Measurements from ENCODE around the gene TBC1D25. TPM values are rescaled to one million over a fixed set of nuclear protein-coding genes. Genes with fewer than 3 reads are reported as not detected.
"Not testable (repeated sequence)": the region's sequence is repeated elsewhere in the genome, so short reads cannot be mapped to it uniquely, and the experiment has no call there.

Gene TBC1D25
- total RNA-seq, 1 donor from 2014 or later = 18.9 TPM

DNA sequence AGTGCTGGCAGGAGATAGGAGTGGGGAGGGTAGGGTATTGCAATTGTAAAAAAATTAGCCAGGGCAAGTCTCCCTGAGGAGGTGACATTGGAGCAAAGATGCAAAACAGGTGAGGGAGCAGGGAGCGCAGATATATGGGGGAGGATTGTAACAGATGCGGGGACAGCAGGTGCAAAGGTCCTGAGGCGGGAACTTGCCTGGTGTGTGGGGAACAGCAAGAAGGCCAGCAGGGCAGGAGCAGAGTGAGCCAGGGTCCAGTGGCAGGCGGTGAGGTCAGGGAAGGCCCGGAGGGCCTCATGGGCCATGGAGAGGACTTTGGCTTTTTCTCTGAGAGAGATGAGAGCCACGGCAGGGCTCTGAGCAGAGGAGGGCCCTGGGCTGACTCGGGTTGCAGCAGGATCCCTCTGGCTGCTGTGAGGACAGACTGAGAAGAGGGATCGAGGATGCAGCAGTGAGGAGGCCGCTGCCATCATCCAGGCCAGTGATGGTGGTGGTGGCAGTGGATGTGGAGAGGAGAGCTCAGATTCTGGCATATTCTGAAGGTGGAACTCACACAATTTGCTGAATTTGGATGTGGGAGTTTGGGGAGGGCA lies 24.6 kb upstream of the TBC1D25 start:
- Mint-ChIP-seq H3K9me3 (ENCODE audit: low read depth) (peaks cover 5% of the 10 kb centered on the region), H3K36me3 (ENCODE audit: low read depth) (peaks cover 2% of the 10 kb centered on the region), H3K27me3 (ENCODE audit: low read depth) (no peaks in the 10 kb centered on the region), H3K4me1 (ENCODE audit: low read depth) (peaks cover 1% of the 10 kb centered on the region), H3K27ac (ENCODE audit: unreplicated experiment) (no peak overlapping the region), H3K4me3 (ENCODE audit: unreplicated experiment) (no peak overlapping the region)
- TF ChIP-seq, protein P1, sequence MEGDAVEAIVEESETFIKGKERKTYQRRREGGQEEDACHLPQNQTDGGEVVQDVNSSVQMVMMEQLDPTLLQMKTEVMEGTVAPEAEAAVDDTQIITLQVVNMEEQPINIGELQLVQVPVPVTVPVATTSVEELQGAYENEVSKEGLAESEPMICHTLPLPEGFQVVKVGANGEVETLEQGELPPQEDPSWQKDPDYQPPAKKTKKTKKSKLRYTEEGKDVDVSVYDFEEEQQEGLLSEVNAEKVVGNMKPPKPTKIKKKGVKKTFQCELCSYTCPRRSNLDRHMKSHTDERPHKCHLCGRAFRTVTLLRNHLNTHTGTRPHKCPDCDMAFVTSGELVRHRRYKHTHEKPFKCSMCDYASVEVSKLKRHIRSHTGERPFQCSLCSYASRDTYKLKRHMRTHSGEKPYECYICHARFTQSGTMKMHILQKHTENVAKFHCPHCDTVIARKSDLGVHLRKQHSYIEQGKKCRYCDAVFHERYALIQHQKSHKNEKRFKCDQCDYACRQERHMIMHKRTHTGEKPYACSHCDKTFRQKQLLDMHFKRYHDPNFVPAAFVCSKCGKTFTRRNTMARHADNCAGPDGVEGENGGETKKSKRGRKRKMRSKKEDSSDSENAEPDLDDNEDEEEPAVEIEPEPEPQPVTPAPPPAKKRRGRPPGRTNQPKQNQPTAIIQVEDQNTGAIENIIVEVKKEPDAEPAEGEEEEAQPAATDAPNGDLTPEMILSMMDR (IDR thresholded peaks at IDR 0.05) = no peak
- no peak for DNase-seq (ENCODE audit: low spot score)

DNA sequence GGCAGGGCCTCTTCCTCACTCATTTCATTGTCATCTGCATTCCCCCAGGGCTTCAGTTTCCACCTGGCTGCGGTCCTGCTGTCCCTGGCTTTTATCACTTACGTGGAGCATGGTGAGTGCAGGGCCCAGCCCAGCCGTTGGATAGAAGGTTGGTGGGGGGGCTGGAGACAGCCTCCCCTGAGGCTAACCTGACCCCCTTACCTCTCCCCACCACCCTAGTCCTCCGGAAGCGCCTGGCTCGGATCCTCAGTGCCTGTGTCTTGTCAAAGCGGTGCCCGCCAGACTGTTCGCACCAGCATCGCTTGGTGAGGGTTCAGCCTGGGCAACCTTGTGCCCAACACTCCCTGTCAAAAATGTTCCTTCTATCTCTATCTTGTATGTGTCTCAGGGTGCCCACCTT lies 23.7 kb upstream of the TBC1D25 start:
- DNase-seq (ENCODE audit: low spot score) = no peak
- TF ChIP-seq, protein P1 (IDR thresholded peaks at IDR 0.05) = no peak
- no peaks in the 10 kb centered on the region for H3K27me3 Mint-ChIP-seq (ENCODE audit: low read depth)
- H3K36me3 Mint-ChIP-seq (ENCODE audit: low read depth) = peaks cover 2% of the 10 kb centered on the region
- H3K27ac Mint-ChIP-seq (ENCODE audit: unreplicated experiment) = no peak overlapping the region
- H3K4me3 Mint-ChIP-seq (ENCODE audit: unreplicated experiment) = no peak overlapping the region
- no peaks in the 10 kb centered on the region for H3K4me1 Mint-ChIP-seq (ENCODE audit: low read depth)
- H3K9me3 Mint-ChIP-seq (ENCODE audit: low read depth) = peaks cover 7% of the 10 kb centered on the region

DNA sequence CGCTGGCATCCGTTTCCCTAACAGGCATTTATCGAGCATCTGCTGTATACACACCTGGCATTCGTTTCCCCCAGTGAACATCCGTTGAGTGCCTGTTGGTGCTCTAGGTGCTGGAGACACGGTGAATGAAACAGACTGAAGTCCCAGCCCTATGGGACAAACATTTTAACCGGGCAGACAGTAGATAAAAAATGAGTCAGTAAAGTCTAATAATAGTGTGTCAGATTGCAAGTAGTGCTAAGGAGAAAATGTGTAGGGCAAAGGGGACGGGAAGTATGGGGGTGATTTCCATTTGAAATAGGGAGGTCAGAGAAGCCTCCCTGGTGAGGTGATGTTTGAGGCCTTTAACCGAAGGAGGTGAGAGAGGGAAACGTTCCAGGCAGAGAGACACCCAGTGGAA lies 23.2 kb upstream of the TBC1D25 start:
- Mint-ChIP-seq H3K27ac (ENCODE audit: unreplicated experiment) (no peak overlapping the region), H3K4me3 (ENCODE audit: unreplicated experiment) (no peak overlapping the region), H3K27me3 (ENCODE audit: low read depth) (no peaks in the 10 kb centered on the region), H3K9me3 (ENCODE audit: low read depth) (peaks cover 7% of the 10 kb centered on the region), H3K4me1 (ENCODE audit: low read depth) (peaks cover 2% of the 10 kb centered on the region), H3K36me3 (ENCODE audit: low read depth) (peaks cover 2% of the 10 kb centered on the region)
- TF ChIP-seq, protein P1 (IDR thresholded peaks at IDR 0.05) = no peak
- DNase-seq (ENCODE audit: low spot score) = no peak

DNA sequence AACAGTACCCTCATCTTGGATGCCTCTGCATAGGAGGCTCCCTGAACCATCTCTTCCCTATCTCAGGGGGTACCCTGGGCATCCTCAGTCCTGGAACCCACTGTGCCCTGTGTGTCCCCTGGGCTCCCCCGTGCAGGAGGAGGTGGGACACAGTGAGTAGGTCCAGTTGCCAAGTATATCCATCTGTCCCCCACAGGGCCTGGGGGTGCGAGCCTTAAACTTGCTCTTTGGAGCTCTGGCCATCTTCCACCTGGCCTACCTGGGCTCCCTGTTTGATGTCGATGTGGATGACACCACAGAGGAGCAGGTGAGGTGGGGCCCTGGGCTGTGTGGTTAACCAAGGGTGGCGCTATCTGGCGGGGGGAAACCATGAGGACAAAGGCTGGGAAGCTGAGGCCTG lies 22.5 kb upstream of the TBC1D25 start:
- Mint-ChIP-seq H3K9me3 (ENCODE audit: low read depth) (peaks cover 7% of the 10 kb centered on the region), H3K4me1 (ENCODE audit: low read depth) (peaks cover 4% of the 10 kb centered on the region), H3K4me3 (ENCODE audit: unreplicated experiment) (no peak overlapping the region), H3K27me3 (ENCODE audit: low read depth) (no peaks in the 10 kb centered on the region), H3K27ac (ENCODE audit: unreplicated experiment) (no peak overlapping the region), H3K36me3 (ENCODE audit: low read depth) (peaks cover 2% of the 10 kb centered on the region)
- no peak for DNase-seq (ENCODE audit: low spot score)
- TF ChIP-seq, protein P1 (IDR thresholded peaks at IDR 0.05) = no peak

- not testable (repeated sequence) for H3K27ac Mint-ChIP-seq (ENCODE audit: unreplicated experiment); H3K9me3 Mint-ChIP-seq (ENCODE audit: low read depth); H3K4me1 Mint-ChIP-seq (ENCODE audit: low read depth); DNase-seq (ENCODE audit: low spot score); H3K36me3 Mint-ChIP-seq (ENCODE audit: low read depth); H3K4me3 Mint-ChIP-seq (ENCODE audit: unreplicated experiment); H3K27me3 Mint-ChIP-seq (ENCODE audit: low read depth)
Measured at GRCh38 chrX:48519481-48519880, 20.0 kb upstream of the TBC1D25 start.

DNA sequence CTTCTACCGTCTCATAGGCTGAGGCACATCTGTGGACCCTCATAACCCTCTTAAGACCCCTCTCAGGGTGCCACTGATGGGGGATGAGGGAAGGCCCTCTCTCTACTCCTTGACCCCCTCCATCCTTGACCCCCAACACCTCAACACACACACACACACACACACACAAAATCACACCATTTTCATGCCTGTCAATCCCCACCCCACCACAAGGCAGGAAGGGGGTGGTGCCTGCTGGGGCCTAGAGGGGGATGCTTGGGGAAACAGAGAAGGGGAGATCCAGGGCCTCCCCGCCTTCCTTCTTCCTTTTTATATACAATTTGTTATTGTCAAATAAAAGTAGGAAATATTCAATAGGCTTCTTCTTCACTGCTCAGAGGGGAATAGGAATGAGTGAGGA lies 19.1 kb upstream of the TBC1D25 start:
- H3K4me1 Mint-ChIP-seq (ENCODE audit: low read depth) = peaks cover 9% of the 10 kb centered on the region
- no peak for DNase-seq (ENCODE audit: low spot score)
- H3K27ac Mint-ChIP-seq (ENCODE audit: unreplicated experiment) = no peak overlapping the region
- peaks cover 7% of the 10 kb centered on the region for H3K9me3 Mint-ChIP-seq (ENCODE audit: low read depth)
- H3K27me3 Mint-ChIP-seq (ENCODE audit: low read depth) = no peaks in the 10 kb centered on the region
- TF ChIP-seq, protein P1 (IDR thresholded peaks at IDR 0.05) = no peak
- H3K36me3 Mint-ChIP-seq (ENCODE audit: low read depth) = peaks cover 2% of the 10 kb centered on the region
- H3K4me3 Mint-ChIP-seq (ENCODE audit: unreplicated experiment) = peak overlapping the region; percentile 78

Measured in chondrocyte (in vitro differentiated cells).